Keratinocyte (primary cell): Measurements from ENCODE around the gene HSD17B4.

Experiments used
- EZH2 ChIP-seq: IDR thresholded peaks from one replicate; pipeline ENCODE4 v1.6.1; 2012; ENCODE audit warnings: inconsistent platforms, mild to moderate bottlenecking, low read length, moderate library complexity
- TF ChIP-seq, protein P1 (sequence below), 3 experiments: IDR thresholded peaks in 1 of 3; conservative IDR thresholded peaks in 1 of 3; optimal IDR thresholded peaks in 1 of 3; 2 replicates in 2 of 3; 3 replicates in 1 of 3; pipeline versions ENCODE3 to v1.5.1; 2011; ENCODE audit warnings: low read length in 3 of 3, mild to moderate bottlenecking in 3 of 3, moderate library complexity in 2 of 3, control low read depth in 1 of 3, inconsistent platforms in 1 of 3; ENCODE audit not compliant: insufficient read depth in 2 of 3; ENCODE audit errors: extremely low read depth in 1 of 3

DNA sequence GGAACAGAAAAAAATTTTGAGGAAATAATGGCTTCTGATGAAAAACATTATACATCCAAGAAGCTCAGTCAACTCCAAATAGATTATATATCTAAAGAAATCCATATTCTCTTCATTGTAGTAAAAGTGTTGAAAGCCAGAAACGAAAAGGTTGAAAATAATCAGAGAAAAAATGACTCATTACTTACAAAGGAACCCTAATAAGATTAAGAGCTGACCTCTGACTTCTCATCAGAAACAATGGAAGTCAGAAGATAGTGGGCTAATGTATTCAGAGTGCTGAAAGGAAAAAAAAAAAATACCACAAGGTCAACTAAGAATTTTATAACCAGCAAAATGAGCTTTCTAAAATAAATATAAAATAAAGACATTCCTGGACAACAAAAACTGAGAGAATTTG lies 60.0 kb downstream of the HSD17B4 start:
- TF ChIP-seq, protein P1, sequence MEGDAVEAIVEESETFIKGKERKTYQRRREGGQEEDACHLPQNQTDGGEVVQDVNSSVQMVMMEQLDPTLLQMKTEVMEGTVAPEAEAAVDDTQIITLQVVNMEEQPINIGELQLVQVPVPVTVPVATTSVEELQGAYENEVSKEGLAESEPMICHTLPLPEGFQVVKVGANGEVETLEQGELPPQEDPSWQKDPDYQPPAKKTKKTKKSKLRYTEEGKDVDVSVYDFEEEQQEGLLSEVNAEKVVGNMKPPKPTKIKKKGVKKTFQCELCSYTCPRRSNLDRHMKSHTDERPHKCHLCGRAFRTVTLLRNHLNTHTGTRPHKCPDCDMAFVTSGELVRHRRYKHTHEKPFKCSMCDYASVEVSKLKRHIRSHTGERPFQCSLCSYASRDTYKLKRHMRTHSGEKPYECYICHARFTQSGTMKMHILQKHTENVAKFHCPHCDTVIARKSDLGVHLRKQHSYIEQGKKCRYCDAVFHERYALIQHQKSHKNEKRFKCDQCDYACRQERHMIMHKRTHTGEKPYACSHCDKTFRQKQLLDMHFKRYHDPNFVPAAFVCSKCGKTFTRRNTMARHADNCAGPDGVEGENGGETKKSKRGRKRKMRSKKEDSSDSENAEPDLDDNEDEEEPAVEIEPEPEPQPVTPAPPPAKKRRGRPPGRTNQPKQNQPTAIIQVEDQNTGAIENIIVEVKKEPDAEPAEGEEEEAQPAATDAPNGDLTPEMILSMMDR (optimal IDR thresholded peaks at IDR 0.05 in 1 of 3, IDR thresholded peaks at IDR 0.05 in 1 of 3, conservative IDR thresholded peaks at IDR 0.05 in 1 of 3; ENCODE audit: extremely low read depth in 1 of 3, insufficient read depth in 2 of 3, low read length in 3 of 3) = no peak
- no peak for TF ChIP-seq EZH2
